Pons (tissue), 1 donor: ENCODE results near the gene WDR41.
"Not testable (repeated sequence)": the region's sequence is repeated elsewhere in the genome, so short reads cannot be mapped to it uniquely, and the experiment has no call there.

Experiments used
- DNase-seq: peaks from one replicate; pipeline ENCODE4 v3.0.0-alpha.2; 2016; ENCODE audit warnings: low spot score

The WDR41 gene

GRCh38 chr5:77407152-77407551 lies 85.0 kb downstream of the WDR41 start:
- DNase-seq, result no peak

DNA sequence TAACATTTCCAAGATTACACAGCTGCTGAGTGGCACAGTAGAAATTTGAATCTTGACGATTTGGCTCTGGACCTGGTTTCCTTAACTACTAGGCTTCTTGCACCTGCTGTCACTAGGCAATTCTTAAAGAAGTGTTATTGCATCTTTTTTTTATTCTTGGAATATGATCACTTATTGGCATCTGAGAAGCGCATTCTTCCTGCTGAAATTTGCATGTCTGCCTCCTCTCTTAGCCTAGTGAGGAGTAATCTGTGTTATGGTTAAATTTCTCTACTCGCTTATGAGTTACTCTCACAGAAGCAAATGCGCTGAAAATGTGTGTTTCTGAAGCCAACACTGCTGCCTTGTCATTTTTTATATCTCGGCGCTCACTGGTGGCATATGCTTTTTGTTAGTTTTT lies 89.3 kb downstream of the WDR41 start:
- no peak for DNase-seq

GRCh38 chr5:77400645-77401044 lies 91.5 kb downstream of the WDR41 start:
- no peak for DNase-seq

DNA sequence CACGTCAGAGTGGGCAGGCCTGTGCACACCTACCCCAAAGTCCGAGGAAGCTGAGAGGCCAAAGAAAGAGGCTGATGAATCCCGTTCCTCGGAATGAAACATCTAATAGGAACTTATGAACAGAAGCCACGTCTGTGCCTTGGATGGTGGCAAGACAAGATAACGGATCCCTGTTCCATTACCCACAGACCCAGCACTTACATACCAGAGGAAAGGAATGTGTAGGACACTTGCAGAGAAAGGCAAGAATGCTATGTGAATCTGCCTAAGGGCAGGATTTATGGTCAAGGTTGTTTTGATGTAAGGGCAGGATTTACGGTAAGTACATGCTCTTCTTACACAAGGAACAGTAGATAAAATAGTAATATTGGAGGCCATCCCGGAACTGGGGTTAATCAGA lies 93.2 kb downstream of the WDR41 start:
- no peak for DNase-seq

DNA sequence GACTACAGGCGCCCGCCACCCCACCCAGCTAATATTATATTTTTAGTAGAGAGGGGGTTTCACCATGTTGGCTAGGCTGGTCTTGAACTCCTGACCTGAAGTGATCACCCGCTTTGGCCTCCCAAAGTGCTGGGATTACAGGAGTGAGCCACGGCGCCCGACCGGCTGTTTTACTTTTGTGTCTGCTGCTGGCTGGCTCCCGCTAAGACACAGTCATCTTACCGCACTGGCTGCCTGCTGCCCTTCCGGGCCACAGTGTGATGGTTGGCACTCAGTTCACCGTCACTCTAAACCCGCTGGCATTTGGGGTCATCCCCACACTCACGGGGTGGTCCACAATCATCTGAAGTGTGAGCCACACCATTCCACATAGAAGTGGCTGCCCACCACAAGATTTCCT lies 93.7 kb downstream of the WDR41 start:
- DNase-seq, result no peak

- DNase-seq, result no peak
Measured at GRCh38 chr5:77397686-77398292, 94.3 kb downstream of the WDR41 start.

DNA sequence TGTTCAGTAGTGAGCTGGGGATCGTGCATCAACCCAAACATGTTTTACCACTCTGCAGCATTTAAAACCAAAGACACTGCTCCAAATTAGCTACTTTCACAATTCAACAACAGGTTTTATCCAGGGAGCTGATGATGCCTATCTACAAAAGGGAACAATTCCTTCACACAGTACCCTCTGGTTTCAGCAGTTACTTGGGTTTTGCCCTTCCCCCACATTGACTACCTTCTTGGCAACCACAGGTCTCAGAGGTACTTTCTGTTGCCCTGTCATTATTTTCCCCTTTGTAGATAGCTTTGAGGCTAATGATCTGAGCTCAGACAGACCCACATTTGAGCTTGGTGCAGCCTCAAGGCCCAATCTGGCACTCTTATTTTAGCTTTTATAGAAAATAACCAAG lies 96.1 kb downstream of the WDR41 start:
- DNase-seq, result no peak

DNA sequence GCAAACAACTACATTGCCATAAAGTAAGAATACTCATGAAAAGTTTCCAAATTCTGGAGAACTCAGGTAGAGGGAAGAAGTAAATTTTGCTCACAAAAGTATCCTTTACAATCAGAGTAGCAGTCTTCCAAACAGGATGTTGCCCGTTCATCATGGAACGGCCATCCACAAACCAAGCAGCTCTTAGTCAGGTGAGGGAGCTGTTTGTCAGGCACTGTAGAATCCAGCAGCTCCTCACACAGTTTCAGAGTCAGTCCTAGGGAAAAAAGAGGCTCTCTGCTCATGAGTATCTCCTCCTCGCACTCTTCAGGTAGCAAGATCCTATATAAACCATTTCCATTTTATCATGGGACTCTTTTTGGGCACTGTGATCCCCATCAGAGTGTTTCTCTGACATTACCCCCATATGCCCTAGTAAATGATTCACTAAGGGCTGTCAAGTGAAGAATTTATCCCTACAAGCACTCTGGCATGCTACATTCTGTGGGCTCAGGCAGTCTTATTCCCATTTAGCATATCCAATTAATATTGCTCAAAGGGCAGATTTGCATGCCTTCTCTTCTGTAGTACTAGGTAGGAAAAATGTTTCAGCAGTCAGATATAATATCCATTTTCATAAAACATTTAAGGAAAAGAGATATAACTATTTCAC lies 97.9 kb downstream of the WDR41 start:
- DNase-seq, result no peak

GRCh38 chr5:77391240-77391765 lies 100.8 kb downstream of the WDR41 start:
- DNase-seq, result no peak

GRCh38 chr5:77390795-77391194 lies 101.3 kb downstream of the WDR41 start:
- DNase-seq, result no peak

DNA sequence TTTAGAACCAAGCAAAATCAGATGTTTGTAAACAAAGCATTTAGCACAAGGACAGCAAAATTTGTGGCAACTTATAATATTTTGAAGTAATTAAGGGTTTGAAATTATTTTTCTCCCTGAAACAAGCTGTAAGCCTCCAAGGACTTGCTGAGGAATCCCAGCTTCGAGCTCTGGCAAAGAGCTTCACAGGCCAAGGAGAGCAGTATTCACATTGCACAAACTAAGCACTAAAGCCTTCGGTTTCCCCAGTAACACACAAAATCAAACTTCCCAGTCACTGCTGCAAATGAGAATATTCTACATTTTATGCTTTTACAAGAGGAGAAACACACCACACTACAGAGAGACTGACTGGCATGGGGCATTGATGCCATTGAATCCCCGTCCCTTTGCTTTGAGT lies 101.9 kb downstream of the WDR41 start:
- no peak for DNase-seq

GRCh38 chr5:77389746-77390145 lies 102.4 kb downstream of the WDR41 start:
- no peak for DNase-seq

DNA sequence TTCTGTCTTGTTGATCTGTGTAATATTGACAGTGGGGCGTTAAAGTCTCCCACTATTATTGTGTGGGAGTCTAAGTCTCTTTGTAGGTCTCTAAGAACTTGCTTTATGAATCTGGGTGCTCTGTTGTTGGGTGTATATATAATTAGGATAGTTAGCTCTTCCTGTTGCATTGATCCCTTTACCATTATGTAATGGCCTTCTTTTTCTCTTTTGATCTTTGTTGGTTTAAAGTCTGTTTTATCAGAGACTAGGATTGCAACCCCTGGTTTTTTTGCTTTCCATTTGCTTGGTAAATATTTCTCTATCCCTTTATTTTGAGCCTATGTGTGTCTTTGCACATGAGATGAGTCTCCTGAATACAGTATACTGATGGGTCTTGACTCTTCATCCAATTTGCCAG lies 105.8 kb downstream of the WDR41 start:
- DNase-seq, result not testable (repeated sequence)

GRCh38 chr5:77383336-77383735 lies 108.8 kb downstream of the WDR41 start:
- not testable (repeated sequence) for DNase-seq
